Endothelial cell of umbilical vein (primary cell): Measurements from ENCODE around the gene GNAZ. TPM values are rescaled to one million over a fixed set of nuclear protein-coding genes. Genes with fewer than 3 reads are reported as not detected.
"Not testable (repeated sequence)": the region's sequence is repeated elsewhere in the genome, so short reads cannot be mapped to it uniquely, and the experiment has no call there.

Experiments used
- BruUV-seq: library from RNA; stranded (reverse); fragments of 400-500 nt; replicated peaks from 2 replicates; lab custom pipeline; 2021; lab: Mats Ljungman, UMichigan
- CTCF ChIA-PET: fragments of 300-600, 350-600 bp; sonication (Branson Sonifier 250); formaldehyde crosslinking; loops from one replicate; lab custom pipeline; 2021; ENCODE audit warnings: antibody characterized with exemption, inconsistent platforms; lab: Charles Lee
- POLR2A ChIA-PET: fragments of 300-600, 350-600 bp; sonication (Branson Sonifier 250); formaldehyde crosslinking; loops from one replicate; lab custom pipeline; 2021; ENCODE audit warnings: antibody characterized with exemption, inconsistent platforms; lab: Charles Lee
- DNase-seq: peaks from one replicate; pipeline ENCODE4 v3.0.0-alpha.2; 2011; ENCODE audit warnings: low read depth, low spot score
- FAIRE-seq: peaks from 2 replicates; lab custom pipeline; 2011; peaks lifted over from hg19 to GRCh38; lab: Jason Lieb, UNC
- H2AFZ ChIP-seq: 2 replicates; pipeline ENCODE4 v1.6.0; 2012; ENCODE audit warnings: low read depth, low read length, control low read depth, inconsistent platforms
- H3K27ac ChIP-seq: 2 replicates; pipeline ENCODE4 v1.5.1; 2011; ENCODE audit warnings: low read depth, mild to moderate bottlenecking, control low read depth, low read length, moderate library complexity; ENCODE audit not compliant: insufficient read depth
- H3K27me3 ChIP-seq, 2 experiments: 2 replicates each; pipeline versions ENCODE4 v1.6.0 to v1.6.1; 2011; ENCODE audit warnings: low read length in 2 of 2, mixed read lengths in 1 of 2; ENCODE audit not compliant: control insufficient read depth in 2 of 2, insufficient read depth in 2 of 2
- H3K36me3 ChIP-seq, 2 experiments: 2 replicates in 1 of 2; 3 replicates in 1 of 2; pipeline ENCODE4 v1.5.1; 2011; ENCODE audit warnings: low read length in 2 of 2, mild to moderate bottlenecking in 1 of 2, moderate library complexity in 1 of 2; ENCODE audit not compliant: control insufficient read depth in 2 of 2, insufficient read depth in 2 of 2; ENCODE audit errors: extremely low read depth in 1 of 2
- H3K4me1 ChIP-seq: 3 replicates; pipeline ENCODE4 v1.5.1; 2011; ENCODE audit warnings: mild to moderate bottlenecking, low read length; ENCODE audit not compliant: control insufficient read depth, insufficient read depth; ENCODE audit errors: extremely low read depth
- H3K4me2 ChIP-seq: 2 replicates; pipeline ENCODE4 v1.6.1; 2011; ENCODE audit warnings: low read length, control low read depth, mixed read lengths; ENCODE audit not compliant: insufficient read depth
- H3K4me3 ChIP-seq, 3 experiments: fragments of 200-600 bp in 1 of 3; sonication (generic), shearing (Covaris generic) in 1 of 3; replicated peaks in 1 of 3; 2 replicates each; pipeline ENCODE4 v1.5.1; 2011 to 2016; ENCODE audit warnings: control low read depth in 3 of 3, low read length in 3 of 3, mild to moderate bottlenecking in 2 of 3, inconsistent platforms in 1 of 3, low read depth in 1 of 3, moderate library complexity in 1 of 3; ENCODE audit not compliant: insufficient read depth in 1 of 3
- H3K79me2 ChIP-seq: 2 replicates; pipeline ENCODE4 v1.6.0; 2012; ENCODE audit warnings: low read length, inconsistent platforms; ENCODE audit not compliant: control insufficient read depth, insufficient read depth
- H3K9ac ChIP-seq: replicated peaks from 2 replicates; pipeline ENCODE3; 2011; ENCODE audit warnings: low read length, control low read depth; ENCODE audit not compliant: insufficient read depth; ENCODE audit errors: extremely low read depth
- H3K9me1 ChIP-seq: replicated peaks from 3 replicates; pipeline ENCODE4 v1.6.0; 2011; ENCODE audit warnings: mild to moderate bottlenecking, low read length; ENCODE audit not compliant: control insufficient read depth, insufficient read depth; ENCODE audit errors: extremely low read depth
- H3K9me3 ChIP-seq: replicated peaks from 2 replicates; pipeline ENCODE4 v1.5.1; 2012; ENCODE audit warnings: low read length, inconsistent platforms; ENCODE audit not compliant: control insufficient read depth, insufficient read depth
- H4K20me1 ChIP-seq: replicated peaks from 2 replicates; pipeline ENCODE3; 2011; ENCODE audit warnings: mild to moderate bottlenecking, low read length; ENCODE audit not compliant: control insufficient read depth, insufficient read depth; ENCODE audit errors: extremely low read depth
- CTCF ChIP-seq, 2 donors: IDR thresholded peaks; 1 replicate in 1 of 2; 2 replicates in 1 of 2; pipeline ENCODE4 v1.5.1; 2011; ENCODE audit warnings: low read length in 2 of 2, mild to moderate bottlenecking in 2 of 2, moderate library complexity in 2 of 2, control low read depth in 1 of 2, inconsistent platforms in 1 of 2, low read depth in 1 of 2; ENCODE audit not compliant: insufficient read depth in 1 of 2; ENCODE audit errors: extremely low read depth in 1 of 2
- EZH2 ChIP-seq: IDR thresholded peaks from 2 replicates; pipeline ENCODE4 v1.6.1; 2012; ENCODE audit warnings: borderline replicate concordance, low read depth, mild to moderate bottlenecking, moderate library complexity, low read length, inconsistent platforms; ENCODE audit not compliant: severe bottlenecking
- FOS ChIP-seq: IDR thresholded peaks from 2 replicates; pipeline ENCODE4 v1.6.1; 2011; ENCODE audit warnings: mild to moderate bottlenecking, low read length, moderate library complexity, borderline replicate concordance; ENCODE audit not compliant: insufficient read depth
- GATA2 ChIP-seq: IDR thresholded peaks from 2 replicates; pipeline ENCODE4 v1.7.0; 2011; ENCODE audit warnings: low read depth, mild to moderate bottlenecking, moderate library complexity, mixed read lengths, low read length; ENCODE audit not compliant: insufficient read length, insufficient read depth
- JUN ChIP-seq: IDR thresholded peaks from 2 replicates; pipeline ENCODE4 v1.6.1; 2011; ENCODE audit warnings: borderline replicate concordance, low read depth; ENCODE audit not compliant: insufficient read length, insufficient read depth
- MAX ChIP-seq: IDR thresholded peaks from 2 replicates; pipeline ENCODE4 v1.6.1; 2011; ENCODE audit not compliant: insufficient read depth, insufficient read length
- MYC ChIP-seq: IDR thresholded peaks from one replicate; pipeline ENCODE4 v1.6.1; 2011; ENCODE audit warnings: mild to moderate bottlenecking, low read depth, low read length
- POLR2A ChIP-seq: IDR thresholded peaks from 2 replicates; pipeline ENCODE4 v1.6.1; 2012; ENCODE audit warnings: low read depth, mild to moderate bottlenecking, control low read depth, low read length
- POLR2AphosphoS5 ChIP-seq: IDR thresholded peaks from 2 replicates; pipeline ENCODE4 v1.6.1; 2012; ENCODE audit warnings: low read depth, mild to moderate bottlenecking, control low read depth, low read length, moderate library complexity; ENCODE audit not compliant: insufficient read depth
- dilution Hi-C: fragments of 300-500 bp; cut with MboI; formaldehyde crosslinking; loops from one replicate; pipeline ENCODE4 v1.15.0; 2019; ENCODE audit warnings: low sequenced_read_pairs; ENCODE audit not compliant: extremely low pct_ligation_motif_present
- intact Hi-C: fragments of 100-400 bp; cut with micrococcal nuclease; formaldehyde crosslinking; loops from one replicate; pipeline ENCODE4 v1.10.0; 2022
- polyA plus RNA-seq, 4 experiments: library from polyadenylated mRNA; depleted of rRNA in 3 of 4; stranded (reverse) in 3 of 4; unstranded in 1 of 4; fragments of >200 nt; gene quantifications; 2 replicates each; pipeline versions ENCODE4 v1.2.1 to v1.2.3, GENCODE V29; 2011 to 2012; ENCODE audit warnings: missing spikeins in 1 of 4
- total RNA-seq: library from RNA; stranded (reverse); gene quantifications from 2 replicates; pipeline ENCODE4 v1.2.3, GENCODE V29; 2021

Gene GNAZ
- total and polyA plus RNA-seq, 2 donors (not counting 3 experiments of a cell fraction or from before 2014, with no cell fraction given) = 0.44 to 0.86 TPM

- DNase-seq = no peak
- no peak overlapping the region for H3K9ac ChIP-seq
- H3K36me3 ChIP-seq = no peaks in the 10 kb centered on the region
- dilution Hi-C loops = no loop called here
- no peak overlapping the region for H3K27ac ChIP-seq
- H2AFZ ChIP-seq = no peak overlapping the region
- BruUV-seq = no TSS peak
- H3K4me3 ChIP-seq = no peak overlapping the region
- H4K20me1 ChIP-seq = no peaks in the 10 kb centered on the region
- no peak overlapping the region for H3K4me2 ChIP-seq
- ChIA-PET CTCF (interaction anchor here (15.6 kb wide), 1 partner anchor 175 kb away, joined by 401 read pairs; no protein-coding TSS in a partner anchor), POLR2A (no interaction called here)
- H3K27me3 ChIP-seq = peaks cover 3 to 4% of the 10 kb centered on the region in 2 experiments
- intact Hi-C loops = no loop called here
- H3K79me2 ChIP-seq = no peaks in the 10 kb centered on the region
- H3K9me1 ChIP-seq = no peaks in the 10 kb centered on the region
- H3K9me3 ChIP-seq = no peaks in the 10 kb centered on the region
- H3K4me1 ChIP-seq = peaks cover 3% of the 10 kb centered on the region
- no peak for FAIRE-seq
- TF ChIP-seq EZH2 (no peak), POLR2AphosphoS5 (no peak), CTCF (IDR thresholded peaks at IDR 0.05; ENCODE audit: extremely low read depth in 1 of 2, insufficient read depth in 1 of 2, low read depth in 1 of 2, low read length in 2 of 2) (no peak), FOS (no peak), MAX (no peak), JUN (no peak), POLR2A (no peak), MYC (no peak), GATA2 (no peak)
These were observed 63.6 kb downstream of the GNAZ start for GRCh38 chr22:23133922-23134321.

- CTCF ChIA-PET = interaction anchor here (1.8 kb wide), 1 partner anchor 180 kb away, joined by 5 read pairs; no protein-coding TSS in a partner anchor
- H3K4me3 ChIP-seq, H3K79me2 ChIP-seq, FAIRE-seq, dilution Hi-C loops, intact Hi-C loops, BruUV-seq, H3K4me1 ChIP-seq, DNase-seq, H3K36me3 ChIP-seq, H3K27me3 ChIP-seq, H3K9me1 ChIP-seq, POLR2A ChIA-PET, H4K20me1 ChIP-seq, H3K4me2 ChIP-seq, H3K9ac ChIP-seq, H3K27ac ChIP-seq, H2AFZ ChIP-seq, H3K9me3 ChIP-seq: not testable (repeated sequence)
These were observed 66.7 kb downstream of the GNAZ start for GRCh38 chr22:23136991-23137390.
